ENCODE results near the gene ARID1A. TPM values are rescaled to one million over a fixed set of nuclear protein-coding genes. Genes with fewer than 3 reads are reported as not detected.
A peak's percentile ranks its signal among the peaks of the same experiment; 100 is the strongest.
"Not testable (repeated sequence)": the region's sequence is repeated elsewhere in the genome, so short reads cannot be mapped to it uniquely, and the experiment has no call there.

The ARID1A gene
- total RNA-seq, 1 donor from 2014 or later: 186 TPM

GRCh38 chr1:26792924-26793323 lies 97.1 kb downstream of the ARID1A start:
- Mint-ChIP-seq H3K27ac (peak overlapping the region; percentile 8), H3K27me3 (no peaks in the 10 kb centered on the region), H3K36me3 (ENCODE audit: insufficient read depth) (peaks cover 15% of the 10 kb centered on the region), H3K9me3 (ENCODE audit: low read depth) (no peaks in the 10 kb centered on the region), H3K4me3 (ENCODE audit: low read depth) (no peak overlapping the region), H3K4me1 (ENCODE audit: low read depth) (peaks cover 19% of the 10 kb centered on the region)
- no peak for TF ChIP-seq CTCF (IDR thresholded peaks at IDR 0.05; ENCODE audit: unreplicated experiment)
- no peak for DNase-seq (ENCODE audit: low spot score, unreplicated experiment)

- H3K9me3 Mint-ChIP-seq (ENCODE audit: low read depth): no peaks in the 10 kb centered on the region
- H3K27ac Mint-ChIP-seq: no peak overlapping the region
- peaks cover 15% of the 10 kb centered on the region for H3K36me3 Mint-ChIP-seq (ENCODE audit: insufficient read depth)
- no peak for TF ChIP-seq CTCF (IDR thresholded peaks at IDR 0.05; ENCODE audit: unreplicated experiment)
- peaks cover 7% of the 10 kb centered on the region for H3K4me1 Mint-ChIP-seq (ENCODE audit: low read depth)
- H3K4me3 Mint-ChIP-seq (ENCODE audit: low read depth): no peak overlapping the region
- H3K27me3 Mint-ChIP-seq: no peaks in the 10 kb centered on the region
- DNase-seq (ENCODE audit: low spot score, unreplicated experiment): no peak
Measured at GRCh38 chr1:26794391-26794790, 98.6 kb downstream of the ARID1A start.

GRCh38 chr1:26797627-26798026 lies 101.8 kb downstream of the ARID1A start:
- DNase-seq (ENCODE audit: low spot score, unreplicated experiment): no peak
- TF ChIP-seq CTCF (IDR thresholded peaks at IDR 0.05; ENCODE audit: unreplicated experiment): no peak
- Mint-ChIP-seq H3K4me3 (ENCODE audit: low read depth) (no peak overlapping the region), H3K36me3 (ENCODE audit: insufficient read depth) (peaks cover 15% of the 10 kb centered on the region), H3K4me1 (ENCODE audit: low read depth) (peaks cover 4% of the 10 kb centered on the region), H3K27ac (no peak overlapping the region), H3K27me3 (no peaks in the 10 kb centered on the region), H3K9me3 (ENCODE audit: low read depth) (no peaks in the 10 kb centered on the region)

GRCh38 chr1:26799479-26800142 lies 103.8 kb downstream of the ARID1A start:
- Mint-ChIP-seq H3K4me1 (ENCODE audit: low read depth) (peaks cover 3% of the 10 kb centered on the region), H3K36me3 (ENCODE audit: insufficient read depth) (peaks cover 8% of the 10 kb centered on the region), H3K9me3 (ENCODE audit: low read depth) (no peaks in the 10 kb centered on the region), H3K27me3 (no peaks in the 10 kb centered on the region), H3K4me3 (ENCODE audit: low read depth) (no peak overlapping the region), H3K27ac (peak overlapping the region; percentile 34)
- DNase-seq (ENCODE audit: low spot score, unreplicated experiment): no peak
- no peak for TF ChIP-seq CTCF (IDR thresholded peaks at IDR 0.05; ENCODE audit: unreplicated experiment)

- not testable (repeated sequence) for H3K9me3 Mint-ChIP-seq (ENCODE audit: low read depth); H3K36me3 Mint-ChIP-seq (ENCODE audit: insufficient read depth); H3K27ac Mint-ChIP-seq; H3K4me1 Mint-ChIP-seq (ENCODE audit: low read depth); DNase-seq (ENCODE audit: low spot score, unreplicated experiment); H3K4me3 Mint-ChIP-seq (ENCODE audit: low read depth); H3K27me3 Mint-ChIP-seq
Measured at GRCh38 chr1:26803932-26804331, 108.1 kb downstream of the ARID1A start.

- not testable (repeated sequence) for H3K27me3 Mint-ChIP-seq; H3K4me1 Mint-ChIP-seq (ENCODE audit: low read depth); H3K36me3 Mint-ChIP-seq (ENCODE audit: insufficient read depth); H3K27ac Mint-ChIP-seq; H3K9me3 Mint-ChIP-seq (ENCODE audit: low read depth); H3K4me3 Mint-ChIP-seq (ENCODE audit: low read depth)
- DNase-seq (ENCODE audit: low spot score, unreplicated experiment): peak; percentile 55
- TF ChIP-seq CTCF (IDR thresholded peaks at IDR 0.05; ENCODE audit: unreplicated experiment): peak; percentile 73
Measured at GRCh38 chr1:26810105-26810504, 114.3 kb downstream of the ARID1A start.
